Heart left ventricle (tissue), 13 donors: Measurements from ENCODE around the gene WIPF3.

ENCODE experiments used
- CTCF ChIP-seq, 12 donors: fragments of 200-600 bp; sonication (generic) in 4 of 12; IDR thresholded peaks; one replicate each; pipeline versions ENCODE4 v1.5.0 to v1.8.0; 2018 to 2022; ENCODE audit warnings: antibody characterized with exemption in 12 of 12, mild to moderate bottlenecking in 5 of 12
- POLR2A ChIP-seq, 2 donors: fragments of 450-650 bp; IDR thresholded peaks; one replicate each; pipeline ENCODE4 v1.6.1; 2017; ENCODE audit warnings: antibody characterized with exemption in 2 of 2, mild to moderate bottlenecking in 2 of 2, moderate library complexity in 2 of 2
- donor health status: ischemic (EF 13 %, LVEDD 7.1; RV severe dilation, severe dysfunction).
- donor health status: DM: no; HTN: yes; CAD: no.
- donor health status: DM: no; HTN: no; CAD: no.
- donor health status: ischemic (EF 25% LVEDD 6.9; RV normal size, moderate dysfunction).
- donor health status: ischemic (EF 25% LVEDD 5.7; RV mildly dilated, moderate dysfunction).
- donor health status: ischemic (EF 35%, LVEDD 5.7; RV mildly dilated, moderate dysfunction).
- donor health status: nonischemic (EF 11% LVEDD 7.7; RV severe dilation, severe dysfunction).
- donor health status: DM: yes; HTN: yes; CAD: no.
- donor health status: PGD.
- donor health status: ischemic (EF 29% LVEDD 5.4; RV normal size, mild dysfunction).
- donor health status: nonischemic (EF 23%, LVEDD 6.1; RV moderate dilation, normal function).

GRCh38 chr7:29866490-29866930, 60.2 kb downstream of the WIPF3 start:
- TF ChIP-seq POLR2A (IDR thresholded peaks at IDR 0.05) (no peak), CTCF (IDR thresholded peaks at IDR 0.05) (no peak)
